GM19372 (cell line): ENCODE measurements around the gene PRPF18.

Experiments
- ATAC-seq: cut with Tn5 transposase; IDR thresholded peaks from one replicate; pipeline ENCODE4 v1.9.1; 2021; ENCODE audit warnings: mild to moderate bottlenecking, low read depth, moderate library complexity; ENCODE audit not compliant: unreplicated experiment

Gene PRPF18

GRCh38 chr10:13665516-13666262 is 78.9 kb downstream of the PRPF18 start:
- ATAC-seq: no peak

- ATAC-seq: no peak
Observed at GRCh38 chr10:13668126-13668525, 81.4 kb downstream of the PRPF18 start.

GRCh38 chr10:13669182-13669855 is 82.6 kb downstream of the PRPF18 start:
- no peak for ATAC-seq

- ATAC-seq: no peak
Observed at GRCh38 chr10:13669901-13670300, 83.1 kb downstream of the PRPF18 start.

GRCh38 chr10:13670311-13670710 is 83.5 kb downstream of the PRPF18 start:
- ATAC-seq: no peak

GRCh38 chr10:13671904-13672303 is 85.1 kb downstream of the PRPF18 start:
- no peak for ATAC-seq

GRCh38 chr10:13672548-13672947 is 85.8 kb downstream of the PRPF18 start:
- ATAC-seq: no peak

- ATAC-seq: no peak
Observed at GRCh38 chr10:13673156-13673555, 86.4 kb downstream of the PRPF18 start.

GRCh38 chr10:13674645-13675588 is 88.2 kb downstream of the PRPF18 start:
- no peak for ATAC-seq

GRCh38 chr10:13678101-13678843 is 91.5 kb downstream of the PRPF18 start:
- ATAC-seq: no peak
